Measurements from ENCODE around the gene C19orf25. TPM values are rescaled to one million over a fixed set of nuclear protein-coding genes. Genes with fewer than 3 reads are reported as not detected.

C19orf25 gene
- total RNA-seq, 6 experiments from 2014 or later = 12.2 to 32.7 (median 15.3) TPM

GRCh38 chr19:1424192-1424955 lies 54.6 kb downstream of the C19orf25 start:
- Histone ChIP-seq H3K9me3 (no peaks in the 10 kb centered on the region), H3K4me3 (peak overlapping the region in 1 of 3 donors; percentile 10), H3K27ac (peak overlapping the region in 2 of 3 donors; percentile 37 to 62), H3K4me1 (peaks cover 0 to 21% (median 11%) of the 10 kb centered on the region in 4 donors), H3K27me3 (no peaks in the 10 kb centered on the region), H3K36me3 (peaks cover 0 to 44% (median 22%) of the 10 kb centered on the region in 4 donors)
- peak; percentile 73 to 90 (median 76) for ATAC-seq
- TF ChIP-seq POLR2A (IDR thresholded peaks at IDR 0.05) (no peak), CTCF (IDR thresholded peaks at IDR 0.05) (no peak)
- intact Hi-C loops (cut with DNase I) = no loop called here
- DNase-seq = peak; percentile 54 to 83 (median 67)
- 64% methylated on average over 22 of the region's 42 CpGs for WGBS (ENCODE audit: insufficient coverage, low coverage, low lambda C conversion rate, missing lambda C conversion rate)

- peaks cover 0 to 44% (median 24%) of the 10 kb centered on the region in 4 donors for H3K36me3 ChIP-seq
- ATAC-seq = peak; percentile 3 to 23 (median 6)
- WGBS (ENCODE audit: insufficient coverage, low coverage, low lambda C conversion rate, missing lambda C conversion rate) = 94% methylated on average over 12 of the region's 40 CpGs
These were observed 55.4 kb downstream of the C19orf25 start for GRCh38 chr19:1423436-1424191.

More at GRCh38 chr19:1423436-1424191, 55.4 kb downstream of the C19orf25 start:
- TF ChIP-seq POLR2A (IDR thresholded peaks at IDR 0.05) = no peak
- TF ChIP-seq CTCF (IDR thresholded peaks at IDR 0.05) = no peak
- Histone ChIP-seq H3K27me3 (no peaks in the 10 kb centered on the region), H3K4me1 (peaks cover 0 to 23% (median 11%) of the 10 kb centered on the region in 4 donors), H3K4me3 (no peak overlapping the region), H3K9me3 (no peaks in the 10 kb centered on the region), H3K27ac (peak overlapping the region in 1 of 3 donors; percentile 56)
- peak in 1 of 3 donors; percentile 54 for DNase-seq
- intact Hi-C loops (cut with DNase I) = no loop called here

Other genes starting within 250 kb of the C19orf25 start
- gene CBARP, start 241.2 kb downstream of the C19orf25 start, total RNA-seq = under 1 TPM; 0.15 to 0.62 (median 0.31) TPM
- gene ATP5F1D, start 237.5 kb downstream of the C19orf25 start, total RNA-seq = 100 to 1,000 TPM in 5 of 6 experiments, 10 to 100 TPM in 1; 98.1 to 240 (median 137) TPM
- gene MIDN, start 230.6 kb downstream of the C19orf25 start, total RNA-seq = 10 to 100 TPM; 22.3 to 55.1 (median 29.3) TPM
- 100 to 1,000 TPM in 2 of 6 experiments, 10 to 100 TPM in 4; 69.2 to 111 (median 89.5) TPM for gene CIRBP, start 209.9 kb downstream of the C19orf25 start, total RNA-seq
- gene FAM174C, start 203.7 kb downstream of the C19orf25 start, total RNA-seq = 100 to 1,000 TPM in 1 of 6 experiments, 10 to 100 TPM in 5; 34.0 to 103 (median 43.8) TPM
- gene EFNA2, start 193.3 kb downstream of the C19orf25 start, total RNA-seq = 10 to 100 TPM in 1 of 6 experiments, 1 to 10 TPM in 5; 4.2 to 10.3 (median 5.6) TPM
- gene NDUFS7, start 95.3 kb downstream of the C19orf25 start, total RNA-seq = 100 to 1,000 TPM in 2 of 6 experiments, 10 to 100 TPM in 4; 70.1 to 210 (median 85.0) TPM
- gene GAMT, start 77.7 kb downstream of the C19orf25 start, total RNA-seq = 100 to 1,000 TPM; 151 to 380 (median 221) TPM
- 10 to 100 TPM; 22.3 to 50.9 (median 42.2) TPM for gene DAZAP1, start 71.6 kb downstream of the C19orf25 start, total RNA-seq
- gene RPS15, start 40.8 kb downstream of the C19orf25 start, total RNA-seq = 1,000 to 10,000 TPM in 2 of 6 experiments, 100 to 1,000 TPM in 4; 334 to 1,615 (median 355) TPM
- gene APC2, start 29.1 kb downstream of the C19orf25 start, total RNA-seq = under 1 TPM in 3 of 6 experiments, not detected in 3; 0.06 to 0.13 (median 0.06) TPM
- 1 to 10 TPM; 2.0 to 8.0 (median 3.6) TPM for gene PCSK4, start 11.1 kb upstream of the C19orf25 start, total RNA-seq
- 100 to 1,000 TPM; 113 to 218 (median 177) TPM for gene REEP6, start 12.0 kb upstream of the C19orf25 start, total RNA-seq
- gene ADAMTSL5, start 33.8 kb upstream of the C19orf25 start, total RNA-seq = 1 to 10 TPM; 1.8 to 6.9 (median 4.5) TPM
- gene PLK5, start 44.9 kb upstream of the C19orf25 start, total RNA-seq = not detected
- gene MEX3D, start 89.1 kb upstream of the C19orf25 start, total RNA-seq = 10 to 100 TPM in 3 of 6 experiments, 1 to 10 TPM in 3; 6.7 to 16.6 (median 10.3) TPM
- gene MBD3, start 113.7 kb upstream of the C19orf25 start, total RNA-seq = 10 to 100 TPM; 27.3 to 72.1 (median 30.1) TPM
- gene UQCR11, start 126.2 kb upstream of the C19orf25 start, total RNA-seq = 100 to 1,000 TPM in 4 of 6 experiments, 10 to 100 TPM in 2; 59.6 to 202 (median 172) TPM
- gene TCF3, start 173.4 kb upstream of the C19orf25 start, total RNA-seq = 10 to 100 TPM; 11.0 to 30.1 (median 15.9) TPM

Measured in right lobe of liver (tissue), 6 donors.